Measurements from ENCODE around the gene RMND5B.

Gene RMND5B

DNA sequence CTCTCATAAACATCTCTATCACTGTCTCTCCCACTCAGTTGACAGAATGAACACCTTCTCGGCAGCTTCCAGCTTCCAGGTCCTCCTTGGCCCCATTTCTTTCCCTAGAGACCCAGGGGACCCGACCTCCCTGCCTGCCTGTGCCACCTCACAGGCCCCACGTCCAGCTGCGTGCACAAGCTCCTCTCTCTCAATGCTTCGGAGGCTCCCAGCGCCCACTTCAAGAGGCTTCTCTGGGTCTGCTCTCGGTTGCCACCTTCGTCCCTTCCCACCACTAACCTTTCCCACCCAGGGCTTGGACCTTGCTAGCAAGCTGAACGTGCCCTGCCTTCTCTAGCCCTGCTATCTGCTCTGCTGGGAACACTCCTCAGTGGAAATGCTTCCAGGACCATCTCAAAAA, 20.3 kb upstream of the RMND5B start:
- intact Hi-C loops (cut with DNase I; ENCODE audit: low total_unique reads), result no loop called here
- no peak overlapping the region for H3K27ac ChIP-seq
- no peaks in the 10 kb centered on the region for H3K36me3 ChIP-seq
- DNase-seq, result no peak
- H3K27me3 ChIP-seq, result peaks cover 0 to 57% of the 10 kb centered on the region in 2 donors
- H3K9me3 ChIP-seq, result no peaks in the 10 kb centered on the region
- H3K4me1 ChIP-seq, result peaks cover 0 to 41% (median 13%) of the 10 kb centered on the region in 4 donors
- TF ChIP-seq, protein P1, sequence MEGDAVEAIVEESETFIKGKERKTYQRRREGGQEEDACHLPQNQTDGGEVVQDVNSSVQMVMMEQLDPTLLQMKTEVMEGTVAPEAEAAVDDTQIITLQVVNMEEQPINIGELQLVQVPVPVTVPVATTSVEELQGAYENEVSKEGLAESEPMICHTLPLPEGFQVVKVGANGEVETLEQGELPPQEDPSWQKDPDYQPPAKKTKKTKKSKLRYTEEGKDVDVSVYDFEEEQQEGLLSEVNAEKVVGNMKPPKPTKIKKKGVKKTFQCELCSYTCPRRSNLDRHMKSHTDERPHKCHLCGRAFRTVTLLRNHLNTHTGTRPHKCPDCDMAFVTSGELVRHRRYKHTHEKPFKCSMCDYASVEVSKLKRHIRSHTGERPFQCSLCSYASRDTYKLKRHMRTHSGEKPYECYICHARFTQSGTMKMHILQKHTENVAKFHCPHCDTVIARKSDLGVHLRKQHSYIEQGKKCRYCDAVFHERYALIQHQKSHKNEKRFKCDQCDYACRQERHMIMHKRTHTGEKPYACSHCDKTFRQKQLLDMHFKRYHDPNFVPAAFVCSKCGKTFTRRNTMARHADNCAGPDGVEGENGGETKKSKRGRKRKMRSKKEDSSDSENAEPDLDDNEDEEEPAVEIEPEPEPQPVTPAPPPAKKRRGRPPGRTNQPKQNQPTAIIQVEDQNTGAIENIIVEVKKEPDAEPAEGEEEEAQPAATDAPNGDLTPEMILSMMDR (IDR thresholded peaks at IDR 0.05), result no peak
- no peak overlapping the region for H3K4me3 ChIP-seq

GRCh38 chr5:178111925-178112324, 18.9 kb upstream of the RMND5B start:
- intact Hi-C loops (cut with DNase I; ENCODE audit: low total_unique reads), result no loop called here
- peaks cover 0 to 66% of the 10 kb centered on the region in 2 donors for H3K27me3 ChIP-seq

GRCh38 chr5:178112545-178112944, 18.3 kb upstream of the RMND5B start:
- H3K27ac ChIP-seq, result no peak overlapping the region
- TF ChIP-seq, protein P1 (IDR thresholded peaks at IDR 0.05), result no peak
- peaks cover 0 to 44% (median 13%) of the 10 kb centered on the region in 4 donors for H3K4me1 ChIP-seq
- peaks cover 0 to 67% of the 10 kb centered on the region in 2 donors for H3K27me3 ChIP-seq
- H3K4me3 ChIP-seq, result no peak overlapping the region
- no peak for DNase-seq
- intact Hi-C loops (cut with DNase I; ENCODE audit: low total_unique reads), result no loop called here
- no peaks in the 10 kb centered on the region for H3K9me3 ChIP-seq
- H3K36me3 ChIP-seq, result no peaks in the 10 kb centered on the region

More at GRCh38 chr5:178111925-178112324, 18.9 kb upstream of the RMND5B start:
- Histone ChIP-seq H3K4me3 (no peak overlapping the region), H3K36me3 (no peaks in the 10 kb centered on the region), H3K4me1 (peaks cover 0 to 46% (median 13%) of the 10 kb centered on the region in 4 donors), H3K27ac (no peak overlapping the region), H3K9me3 (no peaks in the 10 kb centered on the region)
- DNase-seq, result no peak
- TF ChIP-seq, protein P1 (IDR thresholded peaks at IDR 0.05), result no peak

- H3K9me3 ChIP-seq, result no peaks in the 10 kb centered on the region
- H3K27me3 ChIP-seq, result peaks cover 0 to 74% of the 10 kb centered on the region in 2 donors
- peaks cover 0 to 39% (median 13%) of the 10 kb centered on the region in 4 donors for H3K4me1 ChIP-seq
- intact Hi-C loops (cut with DNase I; ENCODE audit: low total_unique reads), result no loop called here
- TF ChIP-seq, protein P1 (IDR thresholded peaks at IDR 0.05), result no peak
- no peak for DNase-seq
- peak within 1 kb of the TSS; percentile 34 to 43 for H3K4me3 ChIP-seq
- no peaks in the 10 kb centered on the region for H3K36me3 ChIP-seq
- H3K27ac ChIP-seq, result no peak within 1 kb of the TSS
These were observed 17.6 kb upstream of the RMND5B start, which contains the start of gene N4BP3 for GRCh38 chr5:178113141-178113787. N4BP3 (plus strand) TSS chr5:178113532; CDS start chr5:178119584, 6,052 bp downstream.

GRCh38 chr5:178113841-178114324, 16.9 kb upstream of the RMND5B start:
- Histone ChIP-seq H3K4me1 (peaks cover 0 to 32% (median 13%) of the 10 kb centered on the region in 4 donors), H3K27ac (no peak overlapping the region), H3K4me3 (peak overlapping the region; percentile 34 to 43), H3K36me3 (no peaks in the 10 kb centered on the region), H3K27me3 (peaks cover 0 to 79% of the 10 kb centered on the region in 2 donors), H3K9me3 (no peaks in the 10 kb centered on the region)
- intact Hi-C loops (cut with DNase I; ENCODE audit: low total_unique reads), result no loop called here
- TF ChIP-seq, protein P1 (IDR thresholded peaks at IDR 0.05), result no peak
- no peak for DNase-seq
